LNCAP (cell line): ENCODE measurements around the gene WDR3.

ENCODE experiments used
- CTCF ChIP-seq: fragments of 450-650 bp; IDR thresholded peaks from 2 replicates; pipeline ENCODE4 v1.5.1; 2017; ENCODE audit warnings: mild to moderate bottlenecking

WDR3 gene

GRCh38 chr1:117925981-117926380 lies 3.6 kb upstream of the WDR3 start:
- TF ChIP-seq CTCF: no peak

GRCh38 chr1:117928881-117929342 lies 627 bp upstream of the WDR3 start:
- 0 out of 2 replicates have a peak, but pooled peaks have one; percentile 14 for TF ChIP-seq CTCF

GRCh38 chr1:117930173-117930447 lies 571 bp downstream of the WDR3 start:
- no peak for TF ChIP-seq CTCF

GRCh38 chr1:117930484-117930883 lies 945 bp downstream of the WDR3 start:
- no peak for TF ChIP-seq CTCF

GRCh38 chr1:117932576-117932975 lies 3.0 kb downstream of the WDR3 start:
- TF ChIP-seq CTCF: no peak

GRCh38 chr1:117933769-117934168 lies 4.2 kb downstream of the WDR3 start:
- TF ChIP-seq CTCF: no peak

GRCh38 chr1:117942293-117942692 lies 12.8 kb downstream of the WDR3 start:
- no peak for TF ChIP-seq CTCF

GRCh38 chr1:117952386-117952785 lies 22.8 kb downstream of the WDR3 start:
- TF ChIP-seq CTCF: no peak
